GM19467 (cell line): Measurements from ENCODE around the gene LTV1.

Experiments
- ATAC-seq: cut with Tn5 transposase; IDR thresholded peaks from one replicate; pipeline ENCODE4 v1.9.1; 2021; ENCODE audit warnings: mild to moderate bottlenecking, moderate library complexity; ENCODE audit not compliant: unreplicated experiment

LTV1 gene

GRCh38 chr6:143884216-143884900 is 41.2 kb downstream of the LTV1 start:
- no peak for ATAC-seq

- no peak for ATAC-seq
Measured at GRCh38 chr6:143885116-143885515, 42.0 kb downstream of the LTV1 start.

DNA sequence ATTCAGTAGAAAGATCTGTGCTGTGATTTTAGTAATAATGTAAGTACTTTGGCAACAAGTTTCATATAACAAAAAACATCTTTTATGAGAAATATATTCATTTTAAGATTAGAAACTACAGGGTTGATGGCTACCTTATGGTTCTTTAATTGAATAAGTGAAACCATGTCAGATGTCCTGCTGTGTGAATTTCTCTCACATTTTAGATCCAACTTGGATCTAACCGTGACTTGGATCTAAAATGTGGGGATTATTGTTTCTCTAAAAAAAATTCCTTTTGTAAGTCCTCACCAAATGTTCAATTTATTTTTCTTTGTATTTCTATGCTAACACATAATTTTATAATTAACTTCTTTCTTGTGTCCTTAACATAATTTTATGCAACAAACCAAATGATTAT is 51.5 kb downstream of the LTV1 start:
- no peak for ATAC-seq

DNA sequence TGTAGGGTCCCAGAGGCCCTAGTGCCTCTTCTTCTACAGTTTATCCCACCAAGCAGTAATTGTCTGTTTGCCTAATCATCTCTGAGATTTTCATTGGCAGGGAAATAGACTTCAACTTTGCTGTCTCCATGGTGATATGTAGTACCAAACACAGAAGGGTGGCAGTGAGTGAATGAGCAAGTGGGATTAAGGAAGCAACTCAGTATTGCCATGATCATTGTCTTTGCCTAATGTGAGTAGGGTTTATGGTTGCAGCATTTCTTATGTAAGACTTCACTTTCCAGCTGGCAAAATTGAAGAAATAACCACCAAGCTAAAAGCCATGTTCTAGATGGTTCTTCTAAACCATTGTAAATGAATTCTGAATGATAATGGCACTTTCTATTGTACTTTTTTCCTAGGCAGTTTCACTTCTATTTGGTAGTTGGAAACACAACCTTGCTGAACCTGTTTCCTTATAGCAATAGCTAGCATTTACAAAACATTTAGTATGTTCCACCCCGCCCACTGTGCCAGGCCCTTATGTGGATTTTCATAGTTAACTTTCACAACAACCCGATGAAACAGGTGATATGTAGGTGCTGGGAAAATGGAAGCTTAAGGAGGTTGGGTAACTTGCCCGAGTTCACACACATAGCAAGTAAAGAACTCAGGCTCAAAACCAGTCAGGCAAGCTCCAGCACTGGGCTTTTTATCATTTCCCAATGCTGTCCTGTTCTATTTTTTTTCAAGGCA is 53.2 kb downstream of the LTV1 start:
- no peak for ATAC-seq

GRCh38 chr6:143900358-143900757 is 57.2 kb downstream of the LTV1 start:
- no peak for ATAC-seq

DNA sequence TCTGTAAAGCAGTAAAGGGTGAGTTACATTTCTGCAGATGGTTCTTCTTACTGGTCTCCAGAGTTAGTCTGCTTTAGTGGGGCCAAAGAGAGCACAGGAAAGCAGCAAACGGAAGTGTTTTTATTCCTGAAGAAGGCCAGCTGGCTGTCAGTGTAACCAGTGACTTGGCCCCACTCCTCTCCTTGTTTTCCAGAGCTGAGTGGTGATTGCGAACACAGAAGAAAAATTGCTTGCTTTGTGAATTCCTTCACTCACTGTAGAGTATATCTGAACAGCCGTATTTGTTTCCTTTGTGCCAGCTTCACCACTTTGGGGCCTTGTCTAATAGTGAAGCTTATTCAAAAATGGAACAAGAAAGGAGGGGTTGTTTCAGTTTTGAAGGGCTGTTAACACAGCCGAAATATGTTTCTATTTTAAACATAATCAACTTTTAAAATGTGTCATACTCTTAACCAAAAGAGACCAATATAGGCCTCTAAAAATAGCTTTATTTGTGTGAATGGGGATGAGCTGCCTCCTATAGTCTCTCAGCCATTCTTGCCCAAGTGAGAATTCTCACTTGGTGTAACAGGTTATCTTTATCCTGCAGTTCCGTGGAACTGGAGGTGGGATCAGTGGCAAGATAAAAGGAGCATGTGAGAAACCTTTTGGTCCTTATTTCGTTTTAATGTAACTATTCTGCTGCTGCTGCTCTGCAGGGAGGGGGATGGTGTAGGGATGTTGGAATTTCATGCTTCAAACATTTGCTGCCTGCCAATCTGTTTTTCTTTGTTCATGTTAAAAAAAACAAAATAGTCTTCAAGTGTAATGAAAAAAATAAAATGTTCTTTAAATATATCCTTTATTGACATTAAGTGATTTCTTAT is 59.0 kb downstream of the LTV1 start:
- ATAC-seq, result peak; percentile 93

DNA sequence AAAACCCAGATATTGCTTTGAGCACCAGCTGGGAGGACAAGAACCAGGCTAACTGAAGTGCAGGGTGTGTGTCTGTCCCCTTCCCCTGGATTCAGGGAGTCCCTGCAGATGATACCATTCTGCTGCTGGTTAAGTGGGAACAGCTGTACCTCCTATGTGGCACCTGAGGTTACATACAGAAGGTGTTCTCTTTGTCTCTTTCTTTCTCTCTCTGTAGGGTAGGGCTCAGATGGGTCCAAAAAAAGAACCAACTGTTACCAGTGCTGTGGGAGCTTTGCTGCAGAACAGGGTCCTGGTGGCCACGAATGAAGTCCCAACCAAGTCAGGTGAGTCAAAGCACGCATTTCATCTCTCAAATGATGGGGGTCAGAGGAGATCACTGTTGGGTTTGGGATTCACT is 59.7 kb downstream of the LTV1 start:
- ATAC-seq, result no peak

GRCh38 chr6:143911028-143911427 is 67.9 kb downstream of the LTV1 start:
- no peak for ATAC-seq

- no peak for ATAC-seq
Measured at GRCh38 chr6:143912671-143913070, 69.5 kb downstream of the LTV1 start.
